GM21526 (cell line): ENCODE data around the gene MTUS2.

Source experiments
- ATAC-seq: cut with Tn5 transposase; IDR thresholded peaks from one replicate; pipeline ENCODE4 v1.9.1; 2021; ENCODE audit warnings: moderate library complexity; ENCODE audit not compliant: unreplicated experiment, low FRiP score

The MTUS2 gene

GRCh38 chr13:29143847-29144246 lies 323.7 kb downstream of the MTUS2 start:
- no peak for ATAC-seq

- no peak for ATAC-seq
Observed at GRCh38 chr13:29154390-29154789, 334.3 kb downstream of the MTUS2 start.

- no peak for ATAC-seq
Observed at GRCh38 chr13:29156136-29156535, 336.0 kb downstream of the MTUS2 start.

GRCh38 chr13:29159871-29160270 lies 339.7 kb downstream of the MTUS2 start:
- no peak for ATAC-seq

- no peak for ATAC-seq
Observed at GRCh38 chr13:29160862-29161261, 340.7 kb downstream of the MTUS2 start.

- ATAC-seq: no peak
Observed at GRCh38 chr13:29161676-29162075, 341.5 kb downstream of the MTUS2 start.

GRCh38 chr13:29162638-29163235 lies 342.6 kb downstream of the MTUS2 start:
- ATAC-seq: no peak

- no peak for ATAC-seq
Observed at GRCh38 chr13:29164116-29164515, 344.0 kb downstream of the MTUS2 start.

GRCh38 chr13:29165216-29165615 lies 345.1 kb downstream of the MTUS2 start:
- ATAC-seq: no peak

- no peak for ATAC-seq
Observed at GRCh38 chr13:29165840-29166239, 345.7 kb downstream of the MTUS2 start.

GRCh38 chr13:29170436-29171082 lies 350.4 kb downstream of the MTUS2 start:
- no peak for ATAC-seq

- no peak for ATAC-seq
Observed at GRCh38 chr13:29171244-29171643, 351.1 kb downstream of the MTUS2 start.

- no peak for ATAC-seq
Observed at GRCh38 chr13:29174093-29174492, 354.0 kb downstream of the MTUS2 start.

- no peak for ATAC-seq
Observed at GRCh38 chr13:29175250-29175873, 355.2 kb downstream of the MTUS2 start.

GRCh38 chr13:29180055-29180454 lies 359.9 kb downstream of the MTUS2 start:
- ATAC-seq: no peak

GRCh38 chr13:29182216-29182615 lies 362.1 kb downstream of the MTUS2 start:
- no peak for ATAC-seq

- ATAC-seq: no peak
Observed at GRCh38 chr13:29185926-29186325, 365.8 kb downstream of the MTUS2 start.

- no peak for ATAC-seq
Observed at GRCh38 chr13:29187584-29187983, 367.4 kb downstream of the MTUS2 start.

GRCh38 chr13:29190298-29190697 lies 370.2 kb downstream of the MTUS2 start:
- no peak for ATAC-seq

- no peak for ATAC-seq
Observed at GRCh38 chr13:29193083-29193482, 372.9 kb downstream of the MTUS2 start.

GRCh38 chr13:29195456-29195855 lies 375.3 kb downstream of the MTUS2 start:
- ATAC-seq: no peak
